ENCODE data around the gene TMED6.
A peak's percentile ranks its signal among the peaks of the same experiment; 100 is the strongest.

TMED6 gene

DNA sequence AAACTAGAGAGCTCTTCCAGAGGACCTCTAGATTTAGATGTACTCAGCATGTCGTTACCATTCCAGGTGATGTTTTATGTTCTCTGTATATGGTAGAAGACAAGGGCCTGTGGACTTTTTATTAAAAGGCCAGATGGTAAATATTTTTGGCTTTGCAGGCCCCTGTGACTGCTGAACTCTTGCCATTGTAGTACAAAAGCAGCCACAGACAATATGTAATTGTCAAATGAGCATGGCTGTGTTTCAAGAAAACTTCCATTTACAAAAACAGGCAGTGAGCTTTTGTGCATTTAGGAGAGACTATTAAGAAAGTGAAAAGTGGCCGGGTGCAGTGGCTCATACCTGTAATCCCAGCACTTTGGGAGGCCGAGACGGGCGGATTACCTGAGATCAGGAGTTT lies 7.4 kb downstream of the TMED6 start:
- Histone ChIP-seq H3K4me1 (ENCODE audit: control insufficient read depth, insufficient read depth, low read depth, low read length) (peaks cover 3% of the 10 kb centered on the region), H3K27ac (ENCODE audit: low read length, poor library complexity, severe bottlenecking) (no peak overlapping the region), H3K79me1 (replicated peaks; ENCODE audit: low read length, poor library complexity, severe bottlenecking) (peaks cover 3% of the 10 kb centered on the region), H3K36me3 (ENCODE audit: control insufficient read depth in 1 of 2, insufficient read depth in 2 of 2, low read depth in 1 of 2, low read length in 2 of 2) (peaks cover 7 to 43% of the 10 kb centered on the region in 2 experiments), H4K91ac (ENCODE audit: low read length) (no peak overlapping the region), H3K14ac (ENCODE audit: low read length in 2 of 2) (no peak overlapping the region), H4K8ac (ENCODE audit: low read length) (no peak overlapping the region), H2BK120ac (ENCODE audit: low read depth, low read length) (no peak overlapping the region), H2AK5ac (ENCODE audit: low read length, severe bottlenecking) (no peak overlapping the region), H2BK15ac (ENCODE audit: low read depth, poor library complexity, severe bottlenecking) (no peak overlapping the region), H3K4ac (ENCODE audit: low read depth in 1 of 2, low read length in 2 of 2) (no peak overlapping the region), H3K9me3 (ENCODE audit: control insufficient read depth, low read length) (no peaks in the 10 kb centered on the region), H2AFZ (ENCODE audit: low read depth, low read length) (no peak overlapping the region), H2BK12ac (ENCODE audit: low read length in 2 of 2) (no peak overlapping the region), H2BK5ac (ENCODE audit: low read depth, low read length, poor library complexity, severe bottlenecking) (no peak overlapping the region), H3K9ac (ENCODE audit: low read length) (no peak overlapping the region), H3K4me3 (ENCODE audit: insufficient read depth in 1 of 2, low read depth in 1 of 2, low read length in 2 of 2) (no peak overlapping the region), H3K23ac (ENCODE audit: low read length in 2 of 2) (no peak overlapping the region), H3K18ac (ENCODE audit: low read depth in 1 of 2, low read length in 2 of 2) (no peak overlapping the region), H3K4me2 (ENCODE audit: low read length, poor library complexity, severe bottlenecking) (no peak overlapping the region), H3K27me3 (ENCODE audit: control insufficient read depth in 1 of 2, insufficient read depth in 1 of 2, low read length in 2 of 2) (no peaks in the 10 kb centered on the region)
- whole genome bisulfite sequencing, result 99% methylated on average over 4 of the region's 5 CpGs
- no peak for DNase-seq

DNA sequence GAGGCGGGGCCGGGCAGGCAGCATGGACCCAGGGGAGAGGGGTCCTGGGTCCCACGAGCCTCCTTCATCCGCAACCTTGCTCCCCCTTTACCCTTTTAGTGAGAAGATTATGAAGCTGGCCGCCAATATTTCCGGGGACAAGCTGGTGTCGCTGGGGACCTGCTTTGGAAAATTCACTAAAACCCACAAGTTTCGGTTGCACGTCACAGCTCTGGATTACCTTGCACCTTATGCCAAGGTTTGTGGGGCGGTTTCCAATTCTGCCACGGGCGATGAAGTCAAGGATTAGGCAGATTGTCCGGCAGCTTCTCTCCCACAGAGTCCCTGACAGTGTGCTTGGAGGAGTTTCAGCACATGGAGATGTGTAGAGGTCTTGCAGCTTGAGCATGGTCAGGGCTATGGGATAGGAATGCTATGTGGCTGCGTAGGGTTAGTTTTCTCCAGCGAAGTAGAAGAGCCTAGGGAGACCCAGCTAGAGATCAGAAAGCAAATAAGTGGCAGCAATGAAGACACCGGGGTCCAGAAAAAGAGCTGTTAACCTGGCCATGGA lies 11.4 kb downstream of the TMED6 start:
- peaks cover 18 to 50% of the 10 kb centered on the region in 2 experiments for H3K36me3 ChIP-seq (ENCODE audit: control insufficient read depth in 1 of 2, insufficient read depth in 2 of 2, low read depth in 1 of 2, low read length in 2 of 2)
- H2BK12ac ChIP-seq (ENCODE audit: low read length in 2 of 2), result no peak overlapping the region
- no peaks in the 10 kb centered on the region for H3K27me3 ChIP-seq (ENCODE audit: control insufficient read depth in 1 of 2, insufficient read depth in 1 of 2, low read length in 2 of 2)
- peak; percentile 36 for DNase-seq
- 13% methylated on average over 16 of the region's 16 CpGs for WGBS
- H3K27ac ChIP-seq (ENCODE audit: low read length, poor library complexity, severe bottlenecking), result peak overlapping the region; percentile 67
- peak overlapping the region; percentile 99 for H3K9ac ChIP-seq (ENCODE audit: low read length)
- no peak overlapping the region for H2BK120ac ChIP-seq (ENCODE audit: low read depth, low read length)
- H4K8ac ChIP-seq (ENCODE audit: low read length), result peak overlapping the region; percentile 33
- peak overlapping the region; percentile 74 for H3K4me2 ChIP-seq (ENCODE audit: low read length, poor library complexity, severe bottlenecking)
- peak overlapping the region in 1 of 2 experiments; percentile 14 for H3K23ac ChIP-seq (ENCODE audit: low read length in 2 of 2)
- H2AFZ ChIP-seq (ENCODE audit: low read depth, low read length), result peak overlapping the region; percentile 72
- H3K4me3 ChIP-seq (ENCODE audit: insufficient read depth in 1 of 2, low read depth in 1 of 2, low read length in 2 of 2), result peak overlapping the region; percentile 90 to 99
- peaks cover 16% of the 10 kb centered on the region for H3K79me1 ChIP-seq (replicated peaks; ENCODE audit: low read length, poor library complexity, severe bottlenecking)
- H3K9me3 ChIP-seq (ENCODE audit: control insufficient read depth, low read length), result no peaks in the 10 kb centered on the region
- H3K4me1 ChIP-seq (ENCODE audit: control insufficient read depth, insufficient read depth, low read depth, low read length), result peaks cover 15% of the 10 kb centered on the region
- no peak overlapping the region for H2BK15ac ChIP-seq (ENCODE audit: low read depth, poor library complexity, severe bottlenecking)
- no peak overlapping the region for H2BK5ac ChIP-seq (ENCODE audit: low read depth, low read length, poor library complexity, severe bottlenecking)
- H3K18ac ChIP-seq (ENCODE audit: low read depth in 1 of 2, low read length in 2 of 2), result peak overlapping the region; percentile 47 to 54
- H2AK5ac ChIP-seq (ENCODE audit: low read length, severe bottlenecking), result no peak overlapping the region
- peak overlapping the region in 1 of 2 experiments; percentile 94 for H3K4ac ChIP-seq (ENCODE audit: low read depth in 1 of 2, low read length in 2 of 2)
- peak overlapping the region in 1 of 2 experiments; percentile 77 for H3K14ac ChIP-seq (ENCODE audit: low read length in 2 of 2)
- peak overlapping the region; percentile 40 for H4K91ac ChIP-seq (ENCODE audit: low read length)

DNA sequence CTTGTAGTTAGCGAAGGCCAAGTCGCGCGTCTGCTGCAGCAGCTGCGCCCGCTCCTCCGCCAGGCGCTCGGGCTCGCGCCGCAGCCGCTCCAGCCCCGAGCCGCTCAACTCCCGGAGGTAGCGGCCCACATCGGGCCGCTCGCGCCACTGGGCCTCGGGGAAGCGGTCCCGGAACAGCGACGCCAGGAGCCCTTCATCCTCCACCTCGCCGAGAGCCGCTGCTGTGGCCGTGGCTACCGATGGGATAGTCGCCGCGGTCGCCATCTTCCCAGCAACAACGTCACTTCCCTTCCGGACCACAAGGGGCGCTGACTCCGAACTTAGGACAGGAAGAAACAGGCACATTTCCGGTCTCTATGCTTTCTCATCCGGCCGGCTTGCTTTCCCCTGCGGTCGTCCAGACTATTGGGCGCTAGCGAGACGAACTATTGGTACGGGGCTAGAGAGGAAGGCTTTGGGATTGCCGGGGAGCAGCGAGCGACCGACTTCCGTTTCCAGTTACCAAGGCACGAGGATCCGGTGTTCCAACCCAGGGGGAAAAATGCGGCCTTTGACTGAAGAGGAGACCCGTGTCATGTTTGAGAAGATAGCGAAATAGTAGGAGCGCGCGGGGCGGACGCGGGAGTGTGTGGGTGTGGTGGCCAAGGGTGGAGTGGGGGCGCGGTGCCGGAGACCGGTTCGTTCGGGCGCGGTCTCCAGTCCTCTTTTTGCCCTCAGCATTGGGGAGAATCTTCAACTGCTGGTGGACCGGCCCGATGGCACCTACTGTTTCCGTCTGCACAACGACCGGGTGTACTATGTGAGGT lies 12.1 kb downstream of the TMED6 start, which contains the start of the genes COG8 and NIP7:
Gene COG8, minus strand, starts transcription at position 276 of the 806 bp plus-strand sequence. Its CDS starts 12 bp downstream, at position 264.
Gene NIP7, plus strand, starts transcription at position 484 of the 806 bp plus-strand sequence. Its CDS starts 58 bp downstream, at position 542.
- Histone ChIP-seq H3K4me3 (ENCODE audit: insufficient read depth in 1 of 2, low read depth in 1 of 2, low read length in 2 of 2) (peak within 1 kb of the TSS; percentile 90 to 99), H3K79me1 (replicated peaks; ENCODE audit: low read length, poor library complexity, severe bottlenecking) (peaks cover 21% of the 10 kb centered on the region), H3K23ac (ENCODE audit: low read length in 2 of 2) (peak within 1 kb of the TSS in 1 of 2 experiments; percentile 29), H4K8ac (ENCODE audit: low read length) (peak within 1 kb of the TSS; percentile 83), H4K91ac (ENCODE audit: low read length) (peak within 1 kb of the TSS; percentile 80), H3K4ac (ENCODE audit: low read depth in 1 of 2, low read length in 2 of 2) (peak within 1 kb of the TSS; percentile 11 to 96), H3K4me2 (ENCODE audit: low read length, poor library complexity, severe bottlenecking) (peak within 1 kb of the TSS; percentile 81), H3K9me3 (ENCODE audit: control insufficient read depth, low read length) (no peaks in the 10 kb centered on the region), H3K27me3 (ENCODE audit: control insufficient read depth in 1 of 2, insufficient read depth in 1 of 2, low read length in 2 of 2) (no peaks in the 10 kb centered on the region), H2BK12ac (ENCODE audit: low read length in 2 of 2) (no peak within 1 kb of the TSS), H2AFZ (ENCODE audit: low read depth, low read length) (peak within 1 kb of the TSS; percentile 72), H2AK5ac (ENCODE audit: low read length, severe bottlenecking) (peak within 1 kb of the TSS; percentile 35), H3K36me3 (ENCODE audit: control insufficient read depth in 1 of 2, insufficient read depth in 2 of 2, low read depth in 1 of 2, low read length in 2 of 2) (peaks cover 24 to 55% of the 10 kb centered on the region in 2 experiments), H2BK120ac (ENCODE audit: low read depth, low read length) (no peak within 1 kb of the TSS), H2BK5ac (ENCODE audit: low read depth, low read length, poor library complexity, severe bottlenecking) (peak within 1 kb of the TSS; percentile 74), H3K27ac (ENCODE audit: low read length, poor library complexity, severe bottlenecking) (peak within 1 kb of the TSS; percentile 67), H3K18ac (ENCODE audit: low read depth in 1 of 2, low read length in 2 of 2) (peak within 1 kb of the TSS; percentile 75 to 83), H3K9ac (ENCODE audit: low read length) (peak within 1 kb of the TSS; percentile 99), H2BK15ac (ENCODE audit: low read depth, poor library complexity, severe bottlenecking) (peak within 1 kb of the TSS; percentile 78), H3K14ac (ENCODE audit: low read length in 2 of 2) (peak within 1 kb of the TSS in 1 of 2 experiments; percentile 92), H3K4me1 (ENCODE audit: control insufficient read depth, insufficient read depth, low read depth, low read length) (peaks cover 15% of the 10 kb centered on the region)
- DNase-seq, result peak; percentile 99
- under 1% methylated on average over 60 of the region's 77 CpGs for WGBS
